Astrocyte (in vitro differentiated cells and primary cell): ENCODE measurements around the gene PLPPR3. TPM values are rescaled to one million over a fixed set of nuclear protein-coding genes. Genes with fewer than 3 reads are reported as not detected.

Source experiments
- DNase-seq: peaks from one replicate; pipeline ENCODE4 v3.0.0-alpha.2; 2010; ENCODE audit warnings: low read depth
- FAIRE-seq: peaks from 2 replicates; lab custom pipeline; 2011; peaks lifted over from hg19 to GRCh38; lab: Jason Lieb, UNC
- H2AFZ ChIP-seq: 2 replicates; pipeline ENCODE4 v1.6.0; 2012; ENCODE audit warnings: low read depth, low read length, inconsistent platforms
- H3K27ac ChIP-seq: 2 replicates; pipeline ENCODE4 v1.5.1; 2011; ENCODE audit warnings: low read depth, low read length, inconsistent platforms
- H3K27me3 ChIP-seq: 2 replicates; pipeline ENCODE4 v1.6.0; 2011; ENCODE audit warnings: low read length, inconsistent platforms; ENCODE audit not compliant: insufficient read depth
- H3K36me3 ChIP-seq: 2 replicates; pipeline ENCODE4 v1.5.1; 2011; ENCODE audit warnings: low read length, inconsistent platforms; ENCODE audit not compliant: insufficient read depth
- H3K4me1 ChIP-seq: 2 replicates; pipeline ENCODE4 v1.5.1; 2011; ENCODE audit warnings: low read length, inconsistent platforms; ENCODE audit not compliant: insufficient read depth
- H3K4me2 ChIP-seq: 2 replicates; pipeline ENCODE4 v1.6.0; 2012; ENCODE audit warnings: low read length, inconsistent platforms
- H3K4me3 ChIP-seq: 2 replicates; pipeline ENCODE4 v1.5.1; 2011; ENCODE audit warnings: low read depth, mild to moderate bottlenecking, low read length, inconsistent platforms; ENCODE audit not compliant: insufficient read depth
- H3K79me2 ChIP-seq: 2 replicates; pipeline ENCODE4 v1.6.0; 2012; ENCODE audit warnings: mild to moderate bottlenecking, low read length, inconsistent platforms; ENCODE audit not compliant: insufficient read depth
- H3K9ac ChIP-seq: 2 replicates; pipeline ENCODE4 v1.6.0; 2012; ENCODE audit warnings: mild to moderate bottlenecking, low read length, inconsistent platforms
- H3K9me3 ChIP-seq: 2 replicates; pipeline ENCODE4 v1.5.1; 2012; ENCODE audit warnings: low read depth, mild to moderate bottlenecking, low read length, inconsistent platforms; ENCODE audit not compliant: insufficient read depth
- H4K20me1 ChIP-seq: 2 replicates; pipeline ENCODE4 v1.6.0; 2012; ENCODE audit warnings: low read length, inconsistent platforms; ENCODE audit not compliant: insufficient read depth
- H3K27ac Mint-ChIP-seq: one replicate; pipeline ENCODE4 v1.8.0; 2021; ENCODE audit warnings: mild to moderate bottlenecking, mixed read lengths; ENCODE audit not compliant: unreplicated experiment
- H3K27me3 Mint-ChIP-seq: one replicate; pipeline ENCODE4 v1.8.0; 2021; ENCODE audit warnings: low read depth, mixed read lengths; ENCODE audit not compliant: unreplicated experiment
- H3K36me3 Mint-ChIP-seq: one replicate; pipeline ENCODE4 v1.8.0; 2021; ENCODE audit warnings: low read depth, mixed read lengths; ENCODE audit not compliant: unreplicated experiment
- H3K4me1 Mint-ChIP-seq: one replicate; pipeline ENCODE4 v1.8.0; 2021; ENCODE audit warnings: low read depth, mixed read lengths; ENCODE audit not compliant: unreplicated experiment
- H3K4me3 Mint-ChIP-seq: one replicate; pipeline ENCODE4 v1.8.0; 2021; ENCODE audit warnings: mild to moderate bottlenecking, moderate library complexity, mixed read lengths; ENCODE audit not compliant: unreplicated experiment
- H3K9me3 Mint-ChIP-seq: one replicate; pipeline ENCODE4 v1.8.0; 2021; ENCODE audit warnings: mild to moderate bottlenecking, mixed read lengths; ENCODE audit not compliant: unreplicated experiment
- EZH2 ChIP-seq: IDR thresholded peaks from 2 replicates; pipeline ENCODE4 v1.6.1; 2012; ENCODE audit warnings: mild to moderate bottlenecking, low read length, inconsistent platforms; ENCODE audit not compliant: insufficient read depth
- total RNA-seq: library from RNA; stranded (reverse); gene quantifications from 2 replicates; pipeline ENCODE4 v1.2.1, GENCODE V29; 2021
- TF ChIP-seq, protein P1 (sequence below): IDR thresholded peaks from 2 replicates; pipeline ENCODE4 v1.5.1; 2011; ENCODE audit warnings: low read depth, mild to moderate bottlenecking, inconsistent platforms, low read length, moderate library complexity; ENCODE audit not compliant: insufficient read depth

The PLPPR3 gene
- total RNA-seq, 1 donor from 2014 or later: 36.5 TPM

DNA sequence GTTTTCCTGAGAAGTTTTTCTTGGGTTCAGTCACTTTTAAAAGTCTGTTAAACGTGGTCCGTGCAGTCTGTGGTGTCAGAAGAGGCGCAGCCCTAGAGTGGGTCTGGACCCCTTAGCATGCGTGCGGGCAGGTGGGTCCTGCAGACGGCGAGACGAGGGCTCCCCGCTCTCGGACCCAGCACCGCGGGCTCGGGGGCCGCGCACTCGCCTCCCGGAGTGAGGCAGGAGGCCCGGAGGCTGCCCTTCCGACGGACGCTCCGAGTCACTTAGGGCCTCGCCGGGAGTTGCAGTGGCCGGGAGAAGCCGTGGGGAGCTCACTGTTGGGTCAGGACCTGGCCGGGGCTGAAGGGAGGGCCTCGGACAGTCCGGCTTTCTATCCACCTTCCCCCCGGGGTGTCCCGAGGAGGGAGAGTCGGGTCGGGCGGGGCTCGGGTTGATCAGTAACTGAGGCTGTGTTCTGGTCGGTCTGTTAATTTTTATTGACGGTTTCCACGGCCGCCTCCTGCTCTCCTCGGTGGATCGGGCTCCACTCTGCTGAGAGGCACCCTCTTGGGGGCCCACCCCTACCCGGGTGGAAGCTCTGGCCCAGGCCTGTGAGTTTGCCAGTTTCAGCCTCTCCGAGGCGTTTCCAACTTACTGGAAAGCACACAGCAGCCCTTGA, 23.2 kb downstream of the PLPPR3 start:
- peak overlapping the region; percentile 97 for H3K9ac ChIP-seq
- H3K9me3 ChIP-seq: no peaks in the 10 kb centered on the region
- Mint-ChIP-seq H3K4me3 (peak overlapping the region; percentile 93), H3K9me3 (no peaks in the 10 kb centered on the region), H3K27me3 (no peaks in the 10 kb centered on the region), H3K36me3 (peaks cover 7% of the 10 kb centered on the region), H3K27ac (peak overlapping the region; percentile 81), H3K4me1 (peaks cover 23% of the 10 kb centered on the region)
- H3K4me2 ChIP-seq: peak overlapping the region; percentile 91
- H3K36me3 ChIP-seq: peaks cover 12% of the 10 kb centered on the region
- peak overlapping the region; percentile 98 for H3K4me3 ChIP-seq
- no peak overlapping the region for H2AFZ ChIP-seq
- TF ChIP-seq EZH2: no peak
- TF ChIP-seq, protein P1, sequence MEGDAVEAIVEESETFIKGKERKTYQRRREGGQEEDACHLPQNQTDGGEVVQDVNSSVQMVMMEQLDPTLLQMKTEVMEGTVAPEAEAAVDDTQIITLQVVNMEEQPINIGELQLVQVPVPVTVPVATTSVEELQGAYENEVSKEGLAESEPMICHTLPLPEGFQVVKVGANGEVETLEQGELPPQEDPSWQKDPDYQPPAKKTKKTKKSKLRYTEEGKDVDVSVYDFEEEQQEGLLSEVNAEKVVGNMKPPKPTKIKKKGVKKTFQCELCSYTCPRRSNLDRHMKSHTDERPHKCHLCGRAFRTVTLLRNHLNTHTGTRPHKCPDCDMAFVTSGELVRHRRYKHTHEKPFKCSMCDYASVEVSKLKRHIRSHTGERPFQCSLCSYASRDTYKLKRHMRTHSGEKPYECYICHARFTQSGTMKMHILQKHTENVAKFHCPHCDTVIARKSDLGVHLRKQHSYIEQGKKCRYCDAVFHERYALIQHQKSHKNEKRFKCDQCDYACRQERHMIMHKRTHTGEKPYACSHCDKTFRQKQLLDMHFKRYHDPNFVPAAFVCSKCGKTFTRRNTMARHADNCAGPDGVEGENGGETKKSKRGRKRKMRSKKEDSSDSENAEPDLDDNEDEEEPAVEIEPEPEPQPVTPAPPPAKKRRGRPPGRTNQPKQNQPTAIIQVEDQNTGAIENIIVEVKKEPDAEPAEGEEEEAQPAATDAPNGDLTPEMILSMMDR: no peak
- peaks cover 37% of the 10 kb centered on the region for H3K4me1 ChIP-seq
- H3K27ac ChIP-seq: peak overlapping the region; percentile 70
- FAIRE-seq (no peak), DNase-seq (no peak)
- H4K20me1 ChIP-seq: peaks cover 57% of the 10 kb centered on the region
- no peaks in the 10 kb centered on the region for H3K27me3 ChIP-seq
- H3K79me2 ChIP-seq: peaks cover 58% of the 10 kb centered on the region

DNA sequence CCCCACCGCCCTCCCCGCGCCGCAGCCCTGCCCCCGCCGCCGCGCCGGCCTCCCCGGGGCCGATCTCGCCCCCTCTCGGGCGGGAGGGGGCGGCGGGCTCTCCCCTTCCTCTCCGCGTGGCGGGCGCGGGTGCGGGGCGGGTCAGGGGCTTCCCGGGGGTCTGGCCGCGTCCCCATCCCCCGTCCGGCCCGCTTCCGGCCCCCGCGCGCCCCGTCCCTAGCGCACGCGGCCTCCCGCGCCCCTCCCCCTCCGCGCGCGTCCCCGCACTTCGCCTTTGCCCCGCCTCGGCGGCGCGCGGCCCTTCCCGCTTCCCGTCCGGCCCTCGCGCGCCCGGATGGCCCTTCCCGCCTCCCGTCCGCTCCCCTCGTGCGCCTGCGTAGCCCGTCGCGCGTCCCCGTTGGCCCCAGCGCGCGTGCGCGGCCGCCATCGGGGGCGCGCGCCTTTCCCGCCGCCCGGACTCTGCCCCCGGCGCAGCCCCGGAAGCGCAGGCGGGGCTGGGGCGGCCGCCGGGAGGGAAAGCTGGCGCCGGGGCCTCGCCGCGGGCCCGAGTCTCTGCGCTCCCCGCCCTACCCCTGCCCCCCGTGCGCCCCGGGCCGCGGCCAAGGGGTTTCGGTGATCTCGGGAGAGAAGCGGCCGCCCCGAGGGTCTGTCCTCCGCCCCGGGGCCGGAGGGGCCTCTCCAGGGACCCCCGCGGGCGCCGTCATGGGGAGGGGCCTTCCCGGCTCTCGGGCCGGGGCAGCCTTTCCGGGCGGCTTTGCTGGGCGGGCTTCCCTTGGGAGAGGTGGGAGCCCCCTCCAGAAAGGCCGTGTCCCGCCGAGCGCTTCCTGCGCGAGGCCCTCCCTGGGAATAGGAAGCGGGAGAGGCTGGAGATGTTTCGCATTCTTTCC, 24.0 kb downstream of the PLPPR3 start:
- H3K4me3 ChIP-seq: peak overlapping the region; percentile 98
- peak overlapping the region; percentile 80 for H3K27ac ChIP-seq
- H2AFZ ChIP-seq: no peak overlapping the region
- Mint-ChIP-seq H3K4me3 (peak overlapping the region; percentile 93), H3K27me3 (no peaks in the 10 kb centered on the region), H3K36me3 (peaks cover 7% of the 10 kb centered on the region), H3K4me1 (peaks cover 19% of the 10 kb centered on the region), H3K27ac (peak overlapping the region; percentile 80), H3K9me3 (no peaks in the 10 kb centered on the region)
- no peak for TF ChIP-seq EZH2
- TF ChIP-seq, protein P1: no peak
- peak; percentile 72 for DNase-seq
- H3K27me3 ChIP-seq: no peaks in the 10 kb centered on the region
- H3K36me3 ChIP-seq: peaks cover 10% of the 10 kb centered on the region
- H3K4me2 ChIP-seq: peak overlapping the region; percentile 91
- peaks cover 50% of the 10 kb centered on the region for H3K79me2 ChIP-seq
- no peaks in the 10 kb centered on the region for H3K9me3 ChIP-seq
- peaks cover 49% of the 10 kb centered on the region for H4K20me1 ChIP-seq
- H3K9ac ChIP-seq: peak overlapping the region; percentile 97
- FAIRE-seq: no peak
- peaks cover 37% of the 10 kb centered on the region for H3K4me1 ChIP-seq
